Panc1 (cell line): ENCODE data around the gene RIPOR3. TPM values are rescaled to one million over a fixed set of nuclear protein-coding genes. Genes with fewer than 3 reads are reported as not detected.
A peak's percentile ranks its signal among the peaks of the same experiment; 100 is the strongest.
"Not testable (repeated sequence)": the region's sequence is repeated elsewhere in the genome, so short reads cannot be mapped to it uniquely, and the experiment has no call there.

Experiments
- ATAC-seq: fragments of 200-7000 bp; cut with Tn5 transposase; 2 replicates; pipeline ENCODE4 v1.9.1; 2020; ENCODE audit warnings: mild to moderate bottlenecking, moderate library complexity
- BruUV-seq: library from RNA; stranded (reverse); fragments of 400-500 nt; replicated peaks from 2 replicates; lab custom pipeline; 2021; lab: Mats Ljungman, UMichigan
- CTCF ChIA-PET: fragments of 300-600 bp; sonication (Branson Sonifier 250); formaldehyde crosslinking; loops from one replicate; lab custom pipeline; 2022; ENCODE audit warnings: antibody characterized with exemption; lab: Charles Lee
- POLR2A ChIA-PET: fragments of 300-600 bp; sonication (Branson Sonifier 250); formaldehyde crosslinking; loops from one replicate; lab custom pipeline; 2022; ENCODE audit warnings: antibody characterized with exemption; lab: Charles Lee
- DNase-seq: peaks from one replicate; pipeline ENCODE4 v3.0.0-alpha.2; 2010; ENCODE audit warnings: low read depth, low spot score
- H3K27ac ChIP-seq: 2 replicates; pipeline ENCODE4 v1.5.1; 2011; ENCODE audit warnings: mild to moderate bottlenecking, low read length, inconsistent platforms
- H3K27me3 ChIP-seq: fragments of 200-500 bp; sonication (Bioruptor generic); 2 replicates; pipeline ENCODE4 v1.6.0; 2014; ENCODE audit warnings: low read length, inconsistent platforms; ENCODE audit not compliant: control insufficient read depth, insufficient read depth
- H3K36me3 ChIP-seq: fragments of 200-500 bp; sonication (Bioruptor generic); 2 replicates; pipeline ENCODE4 v1.5.1; 2014; ENCODE audit warnings: inconsistent platforms, mild to moderate bottlenecking, low read length, moderate library complexity; ENCODE audit not compliant: control insufficient read depth, insufficient read depth
- H3K4me1 ChIP-seq: 2 replicates; pipeline ENCODE4 v1.5.1; 2011; ENCODE audit warnings: inconsistent platforms, mild to moderate bottlenecking, low read length, moderate library complexity; ENCODE audit not compliant: control insufficient read depth, insufficient read depth
- H3K4me3 ChIP-seq, 2 experiments: 2 replicates each; pipeline ENCODE4 v1.5.1; 2011 to 2012; ENCODE audit warnings: low read depth in 2 of 2, low read length in 2 of 2, mild to moderate bottlenecking in 2 of 2, inconsistent platforms in 1 of 2, moderate library complexity in 1 of 2
- H3K9me3 ChIP-seq: fragments of 200-500 bp; sonication (Bioruptor generic); 2 replicates; pipeline ENCODE4 v1.5.1; 2014; ENCODE audit warnings: low read depth, mild to moderate bottlenecking, inconsistent platforms, low read length, moderate library complexity; ENCODE audit not compliant: control insufficient read depth, insufficient read depth
- CTCF ChIP-seq: fragments of 450-650 bp; IDR thresholded peaks from 2 replicates; pipeline ENCODE4 v1.5.1; 2017; ENCODE audit warnings: mild to moderate bottlenecking
- POLR2AphosphoS5 ChIP-seq: IDR thresholded peaks from 2 replicates; pipeline ENCODE4 v1.6.1; 2012; ENCODE audit warnings: mild to moderate bottlenecking, low read depth, low read length, moderate library complexity
- SIN3A ChIP-seq: IDR thresholded peaks from 2 replicates; pipeline ENCODE4 v1.6.1; 2012; ENCODE audit warnings: low read depth, mild to moderate bottlenecking, low read length, moderate library complexity, borderline replicate concordance; ENCODE audit not compliant: insufficient read depth
- TCF7L2 ChIP-seq: IDR thresholded peaks from 2 replicates; pipeline ENCODE4 v1.6.1; 2011; ENCODE audit warnings: mild to moderate bottlenecking, low read depth, low read length, inconsistent platforms
- in situ Hi-C: cut with HindIII; loops from 2 replicates; pipeline ENCODE4 v1.10.0; 2016; ENCODE audit warnings: low sequenced_read_pairs, low pct_unique_long_range_greater_than_20kb
- intact Hi-C: fragments of 100-400 bp; cut with micrococcal nuclease; formaldehyde crosslinking; loops from one replicate; pipeline ENCODE4 v1.10.0; 2022; ENCODE audit not compliant: unreplicated experiment
- total RNA-seq: library from RNA; stranded (reverse); gene quantifications from one replicate; pipeline ENCODE4 v1.2.1, GENCODE V29; 2021; ENCODE audit not compliant: unreplicated experiment
- TF ChIP-seq, protein P1 (sequence below), 2 experiments: IDR thresholded peaks; 2 replicates each; pipeline ENCODE4 v1.6.1; 2011 to 2012; ENCODE audit warnings: low read depth in 2 of 2, control low read depth in 1 of 2, low read length in 1 of 2, mild to moderate bottlenecking in 1 of 2, moderate library complexity in 1 of 2; ENCODE audit not compliant: insufficient read depth in 1 of 2

RIPOR3 gene
- total RNA-seq, 1 experiment from 2014 or later = 92.5 TPM

GRCh38 chr20:50716518-50716917, 25.2 kb upstream of the RIPOR3 start:
- ChIA-PET POLR2A (no interaction called here), CTCF (interaction anchor here (0.7 to 1.2 kb wide), 3 partner anchors 53 to 628 kb away, joined by 4 to 6 read pairs (median 4); no protein-coding TSS in a partner anchor)
- Histone ChIP-seq H3K4me1 (peaks cover 24% of the 10 kb centered on the region), H3K9me3 (no peaks in the 10 kb centered on the region), H3K27ac (peak overlapping the region; percentile 88), H3K4me3 (no peak overlapping the region), H3K27me3 (no peaks in the 10 kb centered on the region), H3K36me3 (no peaks in the 10 kb centered on the region)
- DNase-seq (no peak), ATAC-seq (no peak)
- in situ Hi-C loops (no loop called here), intact Hi-C loops (no loop called here)
- BruUV-seq = no TSS peak
- TF ChIP-seq TCF7L2 (no peak), SIN3A (no peak), CTCF (no peak), POLR2AphosphoS5 (no peak)
- TF ChIP-seq, protein P1, sequence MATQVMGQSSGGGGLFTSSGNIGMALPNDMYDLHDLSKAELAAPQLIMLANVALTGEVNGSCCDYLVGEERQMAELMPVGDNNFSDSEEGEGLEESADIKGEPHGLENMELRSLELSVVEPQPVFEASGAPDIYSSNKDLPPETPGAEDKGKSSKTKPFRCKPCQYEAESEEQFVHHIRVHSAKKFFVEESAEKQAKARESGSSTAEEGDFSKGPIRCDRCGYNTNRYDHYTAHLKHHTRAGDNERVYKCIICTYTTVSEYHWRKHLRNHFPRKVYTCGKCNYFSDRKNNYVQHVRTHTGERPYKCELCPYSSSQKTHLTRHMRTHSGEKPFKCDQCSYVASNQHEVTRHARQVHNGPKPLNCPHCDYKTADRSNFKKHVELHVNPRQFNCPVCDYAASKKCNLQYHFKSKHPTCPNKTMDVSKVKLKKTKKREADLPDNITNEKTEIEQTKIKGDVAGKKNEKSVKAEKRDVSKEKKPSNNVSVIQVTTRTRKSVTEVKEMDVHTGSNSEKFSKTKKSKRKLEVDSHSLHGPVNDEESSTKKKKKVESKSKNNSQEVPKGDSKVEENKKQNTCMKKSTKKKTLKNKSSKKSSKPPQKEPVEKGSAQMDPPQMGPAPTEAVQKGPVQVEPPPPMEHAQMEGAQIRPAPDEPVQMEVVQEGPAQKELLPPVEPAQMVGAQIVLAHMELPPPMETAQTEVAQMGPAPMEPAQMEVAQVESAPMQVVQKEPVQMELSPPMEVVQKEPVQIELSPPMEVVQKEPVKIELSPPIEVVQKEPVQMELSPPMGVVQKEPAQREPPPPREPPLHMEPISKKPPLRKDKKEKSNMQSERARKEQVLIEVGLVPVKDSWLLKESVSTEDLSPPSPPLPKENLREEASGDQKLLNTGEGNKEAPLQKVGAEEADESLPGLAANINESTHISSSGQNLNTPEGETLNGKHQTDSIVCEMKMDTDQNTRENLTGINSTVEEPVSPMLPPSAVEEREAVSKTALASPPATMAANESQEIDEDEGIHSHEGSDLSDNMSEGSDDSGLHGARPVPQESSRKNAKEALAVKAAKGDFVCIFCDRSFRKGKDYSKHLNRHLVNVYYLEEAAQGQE (IDR thresholded peaks at IDR 0.05; ENCODE audit: insufficient read depth in 1 of 2, low read depth in 2 of 2, low read length in 1 of 2) = no peak

- no peaks in the 10 kb centered on the region for H3K9me3 ChIP-seq
- in situ Hi-C loops = no loop called here
- H3K36me3 ChIP-seq = no peaks in the 10 kb centered on the region
- ATAC-seq = no peak
- CTCF ChIA-PET = no interaction called here
- POLR2A ChIA-PET = no interaction called here
- H3K27me3 ChIP-seq = no peaks in the 10 kb centered on the region
- DNase-seq = no peak
- BruUV-seq = no TSS peak
- peaks cover 31% of the 10 kb centered on the region for H3K4me1 ChIP-seq
- no peak for TF ChIP-seq TCF7L2
- no peak for TF ChIP-seq SIN3A
- TF ChIP-seq, protein P1 (IDR thresholded peaks at IDR 0.05; ENCODE audit: insufficient read depth in 1 of 2, low read depth in 2 of 2, low read length in 1 of 2) = no peak
- TF ChIP-seq CTCF = no peak
- TF ChIP-seq POLR2AphosphoS5 = no peak
- H3K4me3 ChIP-seq = no peak overlapping the region
- peak overlapping the region; percentile 88 for H3K27ac ChIP-seq
- intact Hi-C loops = no loop called here
These were observed 24.4 kb upstream of the RIPOR3 start for GRCh38 chr20:50715694-50716093.

DNA sequence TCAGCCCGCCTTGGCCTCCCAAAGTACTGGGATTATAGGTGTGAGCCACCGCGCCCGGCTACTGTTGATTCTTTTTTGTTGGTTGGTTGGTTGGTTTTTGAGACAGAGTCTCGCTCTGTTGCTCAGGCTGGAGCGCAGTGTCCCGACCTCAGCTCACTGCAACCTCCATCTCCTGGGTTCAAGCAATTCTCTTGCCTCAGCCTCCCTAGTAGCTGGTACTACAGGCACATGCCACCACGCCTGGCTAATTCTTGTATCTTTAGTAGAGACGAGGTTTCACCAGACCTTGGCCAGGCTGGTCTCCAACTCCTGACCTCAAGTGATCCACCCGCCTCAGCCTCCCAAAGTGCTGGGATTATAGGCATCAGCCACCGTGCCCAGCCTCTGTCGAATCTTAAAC, 23.1 kb upstream of the RIPOR3 start:
- ATAC-seq, H3K27me3 ChIP-seq, BruUV-seq, H3K4me3 ChIP-seq, H3K36me3 ChIP-seq, intact Hi-C loops, H3K9me3 ChIP-seq, in situ Hi-C loops, DNase-seq: not testable (repeated sequence)
- peaks cover 39% of the 10 kb centered on the region for H3K4me1 ChIP-seq
- POLR2A ChIA-PET = interaction anchor here (0.6 kb wide), 1 partner anchor 57 kb away, joined by 3 read pairs; no protein-coding TSS in a partner anchor
- CTCF ChIA-PET = interaction anchor here (0.7 kb wide), 1 partner anchor 13 kb away, joined by 3 read pairs; no protein-coding TSS in a partner anchor
- H3K27ac ChIP-seq = peak overlapping the region; percentile 88; the same call in 1 of the 2 replicates
